Cardiac fibroblast (primary cell): ENCODE data around the gene CHRM4.
"Not testable (repeated sequence)": the region's sequence is repeated elsewhere in the genome, so short reads cannot be mapped to it uniquely, and the experiment has no call there.

Experiments used
- DNase-seq, 2 donors: peaks; one replicate each; pipeline versions ENCODE4 v3.0.0 to v3.0.0-alpha.2; 2010; ENCODE audit warnings: low read depth in 2 of 2
- H3K4me3 ChIP-seq, 2 donors: replicated peaks in 1 of 2; 1 replicate in 1 of 2; 2 replicates in 1 of 2; pipeline ENCODE4 v1.5.1; 2011; ENCODE audit warnings: low read depth in 2 of 2, low read length in 2 of 2, mild to moderate bottlenecking in 2 of 2, moderate library complexity in 1 of 2
- CTCF ChIP-seq: IDR thresholded peaks from one replicate; pipeline ENCODE4 v1.5.1; 2011; ENCODE audit warnings: low read depth, mild to moderate bottlenecking, low read length, inconsistent platforms

Gene CHRM4

GRCh38 chr11:46374815-46375214 lies 16.8 kb downstream of the CHRM4 start:
- H3K4me3 ChIP-seq, result no peak overlapping the region
- no peak for DNase-seq
- no peak for TF ChIP-seq CTCF

GRCh38 chr11:46373787-46374740 lies 17.5 kb downstream of the CHRM4 start:
- TF ChIP-seq CTCF, result no peak
- no peak overlapping the region for H3K4me3 ChIP-seq

GRCh38 chr11:46372501-46372900 lies 19.1 kb downstream of the CHRM4 start:
- DNase-seq, H3K4me3 ChIP-seq: not testable (repeated sequence)

More at GRCh38 chr11:46373787-46374740, 17.5 kb downstream of the CHRM4 start:
- no peak for DNase-seq

GRCh38 chr11:46372086-46372485 lies 19.5 kb downstream of the CHRM4 start:
- H3K4me3 ChIP-seq, result no peak overlapping the region

GRCh38 chr11:46371262-46371661 lies 20.3 kb downstream of the CHRM4 start:
- not testable (repeated sequence) for H3K4me3 ChIP-seq, DNase-seq

More at GRCh38 chr11:46372086-46372485, 19.5 kb downstream of the CHRM4 start:
- no peak for TF ChIP-seq CTCF
- DNase-seq, result no peak

- no peak for TF ChIP-seq CTCF
- DNase-seq, result no peak
- H3K4me3 ChIP-seq, result no peak overlapping the region
These were observed 21.3 kb downstream of the CHRM4 start for GRCh38 chr11:46370253-46370652.

- TF ChIP-seq CTCF, result peak; percentile 97
- no peak overlapping the region for H3K4me3 ChIP-seq
- DNase-seq, result peak; percentile 80 to 83
These were observed 22.0 kb downstream of the CHRM4 start for GRCh38 chr11:46369458-46370152.
